Activated CD8-positive, alpha-beta memory T cell treated with anti-CD3 and anti-CD28 coated beads, Interleukin-2, amount 10 ng/mL, durations not matched to agents 7 days and 5 days (primary cell): ENCODE results near the gene ACSS3. TPM values are rescaled to one million over a fixed set of nuclear protein-coding genes. Genes with fewer than 3 reads are reported as not detected.

ENCODE experiments used
- ATAC-seq: fragments of 150-1000 bp; cut with Tn5 transposase; one replicate; pipeline ENCODE4 v1.10.0; 2021; ENCODE audit warnings: moderate library complexity
- CTCF ChIA-PET: fragments of 350-600 bp; sonication (Branson Sonifier 250); formaldehyde crosslinking; loops from one replicate; lab custom pipeline; 2021; ENCODE audit warnings: antibody characterized with exemption; lab: Charles Lee
- DNase-seq: peaks from one replicate; pipeline ENCODE4 v3.0.0-alpha.2; 2020
- H3K27ac Mint-ChIP-seq: one replicate; pipeline ENCODE4 v1.8.0; 2021; ENCODE audit warnings: mild to moderate bottlenecking, mixed read lengths
- H3K27me3 Mint-ChIP-seq: one replicate; pipeline ENCODE4 v1.8.0; 2021; ENCODE audit warnings: mixed read lengths
- H3K36me3 Mint-ChIP-seq: one replicate; pipeline ENCODE4 v1.8.0; 2021; ENCODE audit warnings: mild to moderate bottlenecking, mixed read lengths
- H3K4me1 Mint-ChIP-seq: one replicate; pipeline ENCODE4 v1.8.0; 2021; ENCODE audit warnings: mixed read lengths
- H3K4me3 Mint-ChIP-seq: one replicate; pipeline ENCODE4 v1.8.0; 2021; ENCODE audit warnings: mild to moderate bottlenecking, moderate library complexity, mixed read lengths
- H3K9me3 Mint-ChIP-seq: one replicate; pipeline ENCODE4 v1.8.0; 2022; ENCODE audit warnings: low read depth, mixed read lengths
- total RNA-seq, 2 experiments: library from RNA; stranded (reverse); gene quantifications; one replicate each; pipeline ENCODE4 v1.2.3, GENCODE V29; 2021

Gene ACSS3
- total RNA-seq, 2 experiments from 2014 or later = not detected

DNA sequence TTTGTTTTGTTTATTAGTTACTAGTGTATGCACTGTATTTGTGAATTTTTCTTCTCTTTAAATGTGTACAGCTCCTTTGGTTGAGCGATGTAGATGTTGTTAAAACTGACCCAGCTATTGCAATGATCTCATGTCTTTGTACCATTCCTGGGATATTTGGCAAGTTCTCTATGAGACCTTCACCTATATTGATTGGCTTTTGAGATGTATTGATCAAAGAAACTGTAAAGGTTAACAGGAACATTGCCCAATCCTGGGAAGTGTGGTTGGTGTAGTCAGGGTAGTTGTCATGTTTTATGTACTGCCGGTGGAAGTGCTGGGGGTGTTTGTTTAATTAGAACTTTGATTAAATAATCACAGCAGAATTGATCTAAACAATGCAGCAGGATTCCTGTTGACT, 43.1 kb downstream of the ACSS3 start:
- ATAC-seq = no peak
- Mint-ChIP-seq H3K27ac (no peak overlapping the region), H3K27me3 (no peaks in the 10 kb centered on the region), H3K4me1 (no peaks in the 10 kb centered on the region), H3K4me3 (no peak overlapping the region), H3K36me3 (no peaks in the 10 kb centered on the region), H3K9me3 (peaks cover 20% of the 10 kb centered on the region)
- no peak for DNase-seq
- CTCF ChIA-PET = no interaction called here

- Mint-ChIP-seq H3K4me3 (no peak overlapping the region), H3K27me3 (no peaks in the 10 kb centered on the region), H3K27ac (no peak overlapping the region), H3K36me3 (no peaks in the 10 kb centered on the region), H3K4me1 (no peaks in the 10 kb centered on the region), H3K9me3 (peaks cover 15% of the 10 kb centered on the region)
- no peak for DNase-seq
- CTCF ChIA-PET = no interaction called here
- no peak for ATAC-seq
Measured at GRCh38 chr12:81123611-81124010, 45.7 kb downstream of the ACSS3 start.

GRCh38 chr12:81125691-81126090, 47.8 kb downstream of the ACSS3 start:
- Mint-ChIP-seq H3K27me3 (no peaks in the 10 kb centered on the region), H3K4me3 (no peak overlapping the region), H3K4me1 (no peaks in the 10 kb centered on the region), H3K9me3 (peaks cover 15% of the 10 kb centered on the region), H3K36me3 (no peaks in the 10 kb centered on the region), H3K27ac (no peak overlapping the region)
- DNase-seq = no peak
- CTCF ChIA-PET = no interaction called here
- no peak for ATAC-seq

DNA sequence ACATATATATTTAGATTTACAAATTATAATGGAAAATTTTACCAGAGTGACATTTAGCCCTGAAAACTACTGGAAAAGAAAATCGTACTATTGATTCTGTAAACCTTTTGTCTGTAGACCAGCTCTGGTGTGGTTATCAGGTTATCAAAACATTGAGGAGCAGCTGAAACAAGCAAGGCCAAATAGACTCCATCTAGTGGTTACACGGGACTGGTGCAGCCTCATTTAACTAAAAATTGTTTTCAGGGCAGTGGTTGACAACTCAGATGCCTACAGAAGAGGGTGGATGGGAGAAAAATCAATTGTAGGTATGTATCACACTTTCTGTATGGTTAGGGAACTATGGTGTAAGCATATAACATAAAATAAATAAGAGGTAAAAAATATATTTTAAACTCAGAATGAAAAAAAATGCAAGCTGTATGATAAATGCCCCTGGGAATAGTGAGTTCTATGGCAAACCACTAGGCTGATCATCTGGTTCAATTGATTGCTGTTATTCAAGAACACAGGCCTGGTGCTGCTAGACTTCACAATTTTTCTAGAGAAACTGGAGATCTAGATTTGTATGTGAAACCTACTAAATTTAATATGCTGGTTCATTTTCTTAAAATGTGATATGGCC, 51.2 kb downstream of the ACSS3 start:
- ATAC-seq (no peak), DNase-seq (no peak)
- no peaks in the 10 kb centered on the region for H3K36me3 Mint-ChIP-seq
- no peaks in the 10 kb centered on the region for H3K27me3 Mint-ChIP-seq
- CTCF ChIA-PET = no interaction called here
- no peak overlapping the region for H3K27ac Mint-ChIP-seq
- H3K4me1 Mint-ChIP-seq = no peaks in the 10 kb centered on the region
- peaks cover 8% of the 10 kb centered on the region for H3K9me3 Mint-ChIP-seq
- H3K4me3 Mint-ChIP-seq = no peak overlapping the region

- no peak for ATAC-seq
- H3K27me3 Mint-ChIP-seq = no peaks in the 10 kb centered on the region
- H3K4me1 Mint-ChIP-seq = no peaks in the 10 kb centered on the region
- DNase-seq = no peak
- no peak overlapping the region for H3K27ac Mint-ChIP-seq
- no peaks in the 10 kb centered on the region for H3K36me3 Mint-ChIP-seq
- CTCF ChIA-PET = no interaction called here
- no peaks in the 10 kb centered on the region for H3K9me3 Mint-ChIP-seq
- no peak overlapping the region for H3K4me3 Mint-ChIP-seq
Measured at GRCh38 chr12:81136519-81136918, 58.6 kb downstream of the ACSS3 start.

DNA sequence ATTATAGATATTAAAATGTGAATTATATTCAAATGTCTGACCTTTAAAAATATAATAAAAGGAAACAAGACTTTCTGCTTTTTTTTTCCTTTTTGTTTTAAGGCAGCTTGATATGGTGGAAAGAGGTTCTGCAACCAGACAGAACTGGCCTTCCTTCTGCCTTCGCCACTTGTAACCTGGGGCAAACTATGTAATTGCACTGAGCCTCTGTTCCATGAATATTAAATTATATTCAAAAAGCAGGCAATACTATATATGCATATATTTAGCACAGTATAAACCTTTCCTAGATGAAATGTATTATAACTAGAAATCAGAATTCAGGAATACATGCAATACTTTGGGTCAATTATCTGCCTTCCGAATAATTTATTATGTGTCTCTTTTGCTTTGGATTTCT, 59.9 kb downstream of the ACSS3 start:
- no peaks in the 10 kb centered on the region for H3K9me3 Mint-ChIP-seq
- no peaks in the 10 kb centered on the region for H3K36me3 Mint-ChIP-seq
- H3K4me3 Mint-ChIP-seq = no peak overlapping the region
- H3K27ac Mint-ChIP-seq = no peak overlapping the region
- no peaks in the 10 kb centered on the region for H3K4me1 Mint-ChIP-seq
- no peak for DNase-seq
- no peaks in the 10 kb centered on the region for H3K27me3 Mint-ChIP-seq
- CTCF ChIA-PET = no interaction called here
- no peak for ATAC-seq

GRCh38 chr12:81141217-81141616, 63.3 kb downstream of the ACSS3 start:
- CTCF ChIA-PET = no interaction called here

GRCh38 chr12:81143057-81143456, 65.2 kb downstream of the ACSS3 start:
- H3K27me3 Mint-ChIP-seq = no peaks in the 10 kb centered on the region
- H3K9me3 Mint-ChIP-seq = no peaks in the 10 kb centered on the region
- H3K27ac Mint-ChIP-seq = no peak overlapping the region
- H3K36me3 Mint-ChIP-seq = no peaks in the 10 kb centered on the region
- no peak for DNase-seq
- ATAC-seq = no peak
- H3K4me3 Mint-ChIP-seq = no peak overlapping the region
- CTCF ChIA-PET = no interaction called here
- H3K4me1 Mint-ChIP-seq = no peaks in the 10 kb centered on the region

More at GRCh38 chr12:81141217-81141616, 63.3 kb downstream of the ACSS3 start:
- Mint-ChIP-seq H3K4me3 (no peak overlapping the region), H3K9me3 (no peaks in the 10 kb centered on the region), H3K27ac (no peak overlapping the region), H3K27me3 (no peaks in the 10 kb centered on the region), H3K4me1 (no peaks in the 10 kb centered on the region), H3K36me3 (no peaks in the 10 kb centered on the region)
- ATAC-seq (no peak), DNase-seq (no peak)

GRCh38 chr12:81146228-81147225, 68.6 kb downstream of the ACSS3 start:
- DNase-seq (no peak), ATAC-seq (no peak)
- Mint-ChIP-seq H3K9me3 (peaks cover 3% of the 10 kb centered on the region), H3K27me3 (no peaks in the 10 kb centered on the region), H3K4me3 (no peak overlapping the region), H3K4me1 (no peaks in the 10 kb centered on the region), H3K36me3 (no peaks in the 10 kb centered on the region), H3K27ac (no peak overlapping the region)
- CTCF ChIA-PET = no interaction called here

- no peak for DNase-seq
- ATAC-seq = no peak
- Mint-ChIP-seq H3K4me1 (no peaks in the 10 kb centered on the region), H3K4me3 (no peak overlapping the region), H3K9me3 (peaks cover 3% of the 10 kb centered on the region), H3K27ac (no peak overlapping the region), H3K27me3 (no peaks in the 10 kb centered on the region), H3K36me3 (no peaks in the 10 kb centered on the region)
- CTCF ChIA-PET = no interaction called here
Measured at GRCh38 chr12:81147292-81147919, 69.5 kb downstream of the ACSS3 start.

DNA sequence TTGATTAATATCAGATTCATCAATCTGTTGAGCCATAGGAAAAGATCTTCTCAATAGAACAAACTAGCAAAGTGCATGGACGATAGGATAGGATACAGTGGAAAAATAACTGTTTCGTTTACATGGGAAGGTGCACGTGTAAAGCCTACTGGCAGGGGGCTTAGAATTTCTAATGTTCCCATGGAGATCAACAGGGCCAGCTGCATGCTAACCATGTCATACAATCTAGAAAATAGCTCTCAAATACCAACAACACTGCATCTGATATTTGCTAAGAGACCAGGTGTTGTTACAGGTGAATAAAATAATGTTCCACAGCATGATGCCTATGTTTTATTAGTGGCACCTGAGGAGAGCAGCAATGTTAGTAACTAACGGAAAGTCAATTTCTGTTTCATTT, 72.5 kb downstream of the ACSS3 start:
- H3K27ac Mint-ChIP-seq = no peak overlapping the region
- CTCF ChIA-PET = interaction anchor here (0.7 kb wide), 1 partner anchor 39 kb away, joined by 3 read pairs; no protein-coding TSS in a partner anchor
- ATAC-seq (no peak), DNase-seq (no peak)
- no peaks in the 10 kb centered on the region for H3K27me3 Mint-ChIP-seq
- no peaks in the 10 kb centered on the region for H3K4me1 Mint-ChIP-seq
- H3K36me3 Mint-ChIP-seq = no peaks in the 10 kb centered on the region
- H3K9me3 Mint-ChIP-seq = peaks cover 3% of the 10 kb centered on the region
- H3K4me3 Mint-ChIP-seq = no peak overlapping the region

GRCh38 chr12:81159856-81160255, 82.0 kb downstream of the ACSS3 start:
- Mint-ChIP-seq H3K36me3 (no peaks in the 10 kb centered on the region), H3K4me3 (no peak overlapping the region), H3K27me3 (no peaks in the 10 kb centered on the region), H3K27ac (no peak overlapping the region), H3K4me1 (no peaks in the 10 kb centered on the region), H3K9me3 (no peaks in the 10 kb centered on the region)
- no peak for ATAC-seq
- no peak for DNase-seq
- CTCF ChIA-PET = no interaction called here

- CTCF ChIA-PET = no interaction called here
- no peaks in the 10 kb centered on the region for H3K27me3 Mint-ChIP-seq
- no peaks in the 10 kb centered on the region for H3K4me1 Mint-ChIP-seq
- H3K9me3 Mint-ChIP-seq = peaks cover 4% of the 10 kb centered on the region
- H3K27ac Mint-ChIP-seq = no peak overlapping the region
- no peak for ATAC-seq
- DNase-seq = no peak
- H3K4me3 Mint-ChIP-seq = no peak overlapping the region
- H3K36me3 Mint-ChIP-seq = no peaks in the 10 kb centered on the region
Measured at GRCh38 chr12:81161680-81162079, 83.8 kb downstream of the ACSS3 start.
